Mesenchymal stem cell (in vitro differentiated cells and primary cell): ENCODE measurements around the gene UBXN1.

Source experiments
- DNase-seq: peaks from one replicate; pipeline ENCODE4 v3.0.0-alpha.2; 2013
- H2AFZ ChIP-seq: one replicate; pipeline ENCODE4 v1.6.1; 2013; ENCODE audit warnings: low read depth, mild to moderate bottlenecking, control low read depth, inconsistent platforms, low read length, moderate library complexity
- H2AK5ac ChIP-seq: 2 replicates; pipeline ENCODE4 v1.6.1; 2013; ENCODE audit warnings: low read length, moderate library complexity, mild to moderate bottlenecking, inconsistent platforms; ENCODE audit not compliant: severe bottlenecking
- H2BK120ac ChIP-seq: one replicate; pipeline ENCODE4 v1.6.1; 2013; ENCODE audit warnings: low read depth, mild to moderate bottlenecking, inconsistent platforms, low read length, moderate library complexity
- H2BK12ac ChIP-seq, 2 experiments: one replicate each; pipeline ENCODE4 v1.6.1; 2013; ENCODE audit warnings: inconsistent platforms in 2 of 2, low read length in 2 of 2, mild to moderate bottlenecking in 2 of 2, moderate library complexity in 2 of 2, control low read depth in 1 of 2
- H2BK15ac ChIP-seq: one replicate; pipeline ENCODE4 v1.6.1; 2013; ENCODE audit warnings: mild to moderate bottlenecking, low read depth, inconsistent platforms; ENCODE audit not compliant: poor library complexity, severe bottlenecking
- H2BK5ac ChIP-seq: 2 replicates; pipeline ENCODE4 v1.6.1; 2013; ENCODE audit warnings: low read depth, mild to moderate bottlenecking, low read length, control low read depth, inconsistent platforms; ENCODE audit not compliant: poor library complexity, severe bottlenecking
- H3K14ac ChIP-seq, 2 experiments: one replicate each; pipeline ENCODE4 v1.6.1; 2013; ENCODE audit warnings: inconsistent platforms in 2 of 2, low read length in 2 of 2, control low read depth in 1 of 2, mild to moderate bottlenecking in 1 of 2, moderate library complexity in 1 of 2
- H3K18ac ChIP-seq, 2 experiments: one replicate each; pipeline ENCODE4 v1.6.1; 2013; ENCODE audit warnings: inconsistent platforms in 2 of 2, low read length in 2 of 2, control low read depth in 1 of 2, low read depth in 1 of 2, mild to moderate bottlenecking in 1 of 2
- H3K23ac ChIP-seq, 2 experiments: one replicate each; pipeline ENCODE4 v1.6.1; 2013; ENCODE audit warnings: inconsistent platforms in 2 of 2, low read length in 2 of 2, mild to moderate bottlenecking in 2 of 2, moderate library complexity in 2 of 2, control low read depth in 1 of 2
- H3K27ac ChIP-seq: 2 replicates; pipeline ENCODE4 v1.5.1; 2013; ENCODE audit warnings: mild to moderate bottlenecking, moderate library complexity, low read length, control low read depth, inconsistent platforms; ENCODE audit not compliant: poor library complexity, severe bottlenecking
- H3K27me3 ChIP-seq, 2 experiments: 2 replicates each; pipeline versions ENCODE4 v1.6.1 to v1.7.0; 2013; ENCODE audit warnings: low read length in 2 of 2, mild to moderate bottlenecking in 2 of 2, moderate library complexity in 2 of 2, control low read depth in 1 of 2, inconsistent platforms in 1 of 2; ENCODE audit not compliant: control insufficient read depth in 1 of 2, insufficient read depth in 1 of 2
- H3K36me3 ChIP-seq, 2 experiments: 2 replicates each; pipeline versions ENCODE4 v1.6.1 to v1.7.0; 2013; ENCODE audit warnings: low read length in 2 of 2, control low read depth in 1 of 2, inconsistent platforms in 1 of 2, low read depth in 1 of 2, mild to moderate bottlenecking in 1 of 2; ENCODE audit not compliant: insufficient read depth in 2 of 2, control insufficient read depth in 1 of 2
- H3K4ac ChIP-seq, 2 experiments: one replicate each; pipeline ENCODE4 v1.6.1; 2013; ENCODE audit warnings: inconsistent platforms in 2 of 2, low read length in 2 of 2, mild to moderate bottlenecking in 2 of 2, moderate library complexity in 2 of 2, control low read depth in 1 of 2, low read depth in 1 of 2
- H3K4me1 ChIP-seq: 2 replicates; pipeline ENCODE4 v1.6.1; 2013; ENCODE audit warnings: low read depth, low read length, control low read depth; ENCODE audit not compliant: control insufficient read depth, insufficient read depth
- H3K4me2 ChIP-seq: 2 replicates; pipeline ENCODE4 v1.6.1; 2013; ENCODE audit warnings: low read length, mild to moderate bottlenecking, inconsistent platforms; ENCODE audit not compliant: poor library complexity, severe bottlenecking
- H3K4me3 ChIP-seq, 2 experiments: 2 replicates each; pipeline versions ENCODE4 v1.5.1 to v1.7.0; 2013; ENCODE audit warnings: low read length in 2 of 2, mild to moderate bottlenecking in 2 of 2, control low read depth in 1 of 2, low read depth in 1 of 2; ENCODE audit not compliant: insufficient read depth in 1 of 2
- H3K79me1 ChIP-seq: replicated peaks from 2 replicates; pipeline ENCODE4 v1.6.1; 2013; ENCODE audit warnings: mild to moderate bottlenecking, control low read depth, low read length, inconsistent platforms; ENCODE audit not compliant: poor library complexity, severe bottlenecking
- H3K9ac ChIP-seq: 2 replicates; pipeline ENCODE4 v1.7.0; 2013; ENCODE audit warnings: mild to moderate bottlenecking, low read length, moderate library complexity
- H3K9me3 ChIP-seq: 2 replicates; pipeline ENCODE4 v1.7.0; 2013; ENCODE audit warnings: mild to moderate bottlenecking, low read length; ENCODE audit not compliant: control insufficient read depth
- H4K8ac ChIP-seq: one replicate; pipeline ENCODE4 v1.6.1; 2013; ENCODE audit warnings: inconsistent platforms, mild to moderate bottlenecking, low read length, moderate library complexity
- H4K91ac ChIP-seq: one replicate; pipeline ENCODE4 v1.6.1; 2013; ENCODE audit warnings: mild to moderate bottlenecking, low read length, inconsistent platforms
- WGBS: methylation state at CpG from one replicate; pipeline ENCODE4 v1.1.7; 2013; ENCODE audit warnings: mixed read lengths; 5-methylcytosine and 5-hydroxymethylcytosine counted together

Gene UBXN1

DNA sequence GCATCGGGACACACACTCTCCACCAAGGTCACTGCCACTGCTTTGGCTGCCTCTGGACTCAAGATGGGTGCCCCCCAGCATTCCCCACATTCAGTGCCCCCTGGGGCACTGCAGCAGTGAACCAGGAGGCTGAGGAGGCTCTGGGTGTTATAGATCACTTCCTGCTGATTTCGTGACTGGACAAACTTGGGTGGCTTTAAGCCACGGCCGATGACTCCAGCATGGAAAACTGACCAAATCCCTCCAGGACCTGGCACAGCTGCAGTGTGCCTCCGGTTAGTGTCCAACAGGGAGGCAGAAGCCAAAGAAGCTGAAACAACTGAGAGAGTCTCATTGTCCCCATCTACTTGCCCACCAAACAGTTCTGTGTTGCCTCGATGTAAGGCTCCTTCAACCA is 31.3 kb downstream of the UBXN1 start:
- Histone ChIP-seq H3K9me3 (no peaks in the 10 kb centered on the region), H2BK15ac (peak overlapping the region; percentile 56), H3K36me3 (peaks cover 45 to 49% of the 10 kb centered on the region in 2 experiments), H2BK120ac (no peak overlapping the region), H3K4me3 (no peak overlapping the region), H3K23ac (no peak overlapping the region), H2BK5ac (no peak overlapping the region), H2AFZ (no peak overlapping the region), H3K79me1 (peaks cover 21% of the 10 kb centered on the region), H2AK5ac (no peak overlapping the region), H3K9ac (peak overlapping the region; percentile 65), H3K4me2 (no peak overlapping the region), H4K91ac (no peak overlapping the region), H3K4me1 (peaks cover 14% of the 10 kb centered on the region), H3K27ac (no peak overlapping the region), H3K4ac (no peak overlapping the region), H4K8ac (no peak overlapping the region), H2BK12ac (no peak overlapping the region), H3K27me3 (no peaks in the 10 kb centered on the region), H3K14ac (no peak overlapping the region), H3K18ac (no peak overlapping the region)
- WGBS: 92% methylated on average over 6 of the region's 6 CpGs
- no peak for DNase-seq

DNA sequence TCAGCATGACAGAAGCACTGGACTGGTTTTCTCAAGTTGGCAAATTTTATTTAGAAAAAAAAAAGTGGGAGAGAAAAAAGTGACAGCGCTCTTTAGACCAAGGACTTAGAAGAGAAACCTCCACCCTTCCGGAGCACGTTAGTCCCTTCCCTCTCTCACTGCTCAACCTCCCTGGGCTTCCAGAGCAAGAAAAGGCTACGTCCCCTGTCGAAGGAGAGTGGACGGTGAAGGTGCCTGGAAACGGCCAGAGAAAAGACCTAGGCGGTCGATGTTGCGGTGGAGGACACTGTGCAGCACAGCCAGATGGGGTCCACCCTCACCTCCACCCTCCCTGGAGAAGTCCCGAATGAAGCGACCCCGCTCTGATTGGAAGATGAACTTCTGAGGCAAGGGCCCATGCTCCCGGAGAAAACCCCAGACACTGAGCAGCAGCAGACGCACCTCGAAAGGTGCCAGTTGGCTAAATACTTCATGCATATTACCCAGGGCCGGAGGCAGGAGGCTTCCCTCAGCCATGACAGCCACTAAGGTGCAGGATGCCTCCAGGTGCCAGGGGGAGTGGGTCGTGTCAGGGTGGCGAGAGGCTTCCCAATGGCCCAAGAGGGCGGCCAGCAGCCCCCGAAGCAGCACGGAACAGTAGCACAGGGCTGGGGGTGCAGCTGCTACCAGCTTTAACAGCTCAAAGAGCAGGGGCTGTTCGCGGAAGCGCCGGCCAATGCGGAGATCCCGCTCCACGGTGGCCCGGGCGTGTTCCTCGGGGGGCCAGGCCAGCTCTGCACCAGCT is 31.9 kb downstream of the UBXN1 start:
- Histone ChIP-seq H2BK15ac (peak overlapping the region; percentile 12), H3K14ac (no peak overlapping the region), H3K36me3 (peaks cover 45 to 50% of the 10 kb centered on the region in 2 experiments), H2BK12ac (peak overlapping the region in 1 of 2 experiments; percentile 71), H3K4me2 (peak overlapping the region; percentile 1), H2AK5ac (no peak overlapping the region), H3K27me3 (no peaks in the 10 kb centered on the region), H3K4me1 (peaks cover 14% of the 10 kb centered on the region), H2AFZ (no peak overlapping the region), H3K27ac (no peak overlapping the region), H3K4ac (no peak overlapping the region), H3K18ac (no peak overlapping the region), H3K9me3 (no peaks in the 10 kb centered on the region), H4K91ac (peak overlapping the region; percentile 53), H2BK5ac (no peak overlapping the region), H3K23ac (no peak overlapping the region), H3K79me1 (peaks cover 21% of the 10 kb centered on the region), H3K9ac (peak overlapping the region; percentile 65), H2BK120ac (no peak overlapping the region), H3K4me3 (peak overlapping the region in 1 of 2 experiments; percentile 95), H4K8ac (no peak overlapping the region)
- no peak for DNase-seq
- WGBS: 78% methylated on average over 31 of the region's 32 CpGs

DNA sequence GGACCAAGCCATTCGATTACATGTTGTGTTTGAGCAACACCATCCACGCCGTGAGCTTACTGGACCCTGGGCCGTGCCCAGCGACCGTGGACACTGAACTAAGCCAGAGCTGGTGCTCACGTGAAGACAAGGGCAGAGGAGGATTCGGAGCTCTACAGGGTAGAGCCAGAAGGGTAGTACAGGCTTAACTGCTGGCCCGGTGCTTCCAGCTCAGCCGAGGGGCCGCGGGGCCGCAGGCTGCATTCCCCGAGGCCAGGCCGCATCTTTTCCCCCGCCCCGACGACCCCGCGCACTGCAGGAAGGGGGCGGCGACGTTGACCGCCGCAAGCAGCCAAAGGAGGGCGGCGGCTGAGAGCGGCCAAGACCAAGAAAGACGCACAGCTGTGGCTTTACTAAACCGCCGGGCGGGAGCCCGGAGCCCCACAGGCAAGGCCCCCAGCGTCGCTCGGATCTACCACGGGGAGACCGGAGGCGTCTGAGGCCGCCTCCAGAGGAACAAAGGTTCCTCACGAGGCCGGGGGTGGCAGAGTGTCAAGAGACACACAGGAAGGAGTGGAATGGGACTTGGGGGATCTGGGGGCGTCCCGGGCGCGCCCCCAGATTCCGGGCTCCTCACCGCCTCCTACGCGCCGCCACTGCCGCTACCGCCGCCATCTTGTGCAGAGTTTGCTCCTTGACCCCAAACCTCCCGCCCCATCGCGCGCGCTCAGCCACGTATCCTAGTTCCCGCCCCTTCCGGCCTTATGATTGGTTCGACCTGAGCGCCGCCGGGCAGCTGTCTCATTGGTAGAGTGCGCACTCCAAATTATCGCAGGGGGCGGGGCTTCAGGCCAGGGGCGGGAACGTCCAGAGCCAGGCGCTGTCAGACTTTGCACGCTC is 32.7 kb downstream of the UBXN1 start, which contains the start of gene GANAB:
Gene GANAB, minus strand, starts transcription at position 668 of the 879 bp plus-strand sequence. Its CDS starts 14 bp downstream, at position 654.
- H3K4me3 ChIP-seq: peak within 1 kb of the TSS; percentile 71 to 95
- H2AFZ ChIP-seq: no peak within 1 kb of the TSS
- H4K91ac ChIP-seq: peak within 1 kb of the TSS; percentile 93
- peak within 1 kb of the TSS; percentile 95 for H3K27ac ChIP-seq
- no peaks in the 10 kb centered on the region for H3K27me3 ChIP-seq
- H2BK12ac ChIP-seq: peak within 1 kb of the TSS in 1 of 2 experiments; percentile 71
- H3K4me2 ChIP-seq: peak within 1 kb of the TSS; percentile 51
- DNase-seq: peak; percentile 98
- H2AK5ac ChIP-seq: peak within 1 kb of the TSS; percentile 89
- H3K4ac ChIP-seq: peak within 1 kb of the TSS; percentile 35 to 92
- WGBS: 1% methylated on average over 67 of the region's 73 CpGs
- H3K14ac ChIP-seq: peak within 1 kb of the TSS; percentile 19 to 45
- peak within 1 kb of the TSS; percentile 76 for H2BK15ac ChIP-seq
- peak within 1 kb of the TSS; percentile 99 for H3K9ac ChIP-seq
- peaks cover 45 to 50% of the 10 kb centered on the region in 2 experiments for H3K36me3 ChIP-seq
- no peak within 1 kb of the TSS for H3K23ac ChIP-seq
- H2BK120ac ChIP-seq: peak within 1 kb of the TSS; percentile 82
- peaks cover 21% of the 10 kb centered on the region for H3K79me1 ChIP-seq
- peak within 1 kb of the TSS; percentile 94 for H4K8ac ChIP-seq
- no peaks in the 10 kb centered on the region for H3K9me3 ChIP-seq
- H3K4me1 ChIP-seq: peaks cover 14% of the 10 kb centered on the region
- H3K18ac ChIP-seq: peak within 1 kb of the TSS; percentile 22 to 89
- H2BK5ac ChIP-seq: peak within 1 kb of the TSS; percentile 96

- Histone ChIP-seq H3K4ac (peak overlapping the region; percentile 35 to 92), H3K79me1 (peaks cover 18% of the 10 kb centered on the region), H3K23ac (no peak overlapping the region), H3K4me2 (peak overlapping the region; percentile 51), H2BK120ac (no peak overlapping the region), H2BK12ac (no peak overlapping the region), H2BK5ac (no peak overlapping the region), H3K9ac (peak overlapping the region; percentile 99), H3K36me3 (peaks cover 45 to 54% of the 10 kb centered on the region in 2 experiments), H2AFZ (no peak overlapping the region), H2BK15ac (no peak overlapping the region), H2AK5ac (peak overlapping the region; percentile 6), H3K27me3 (no peaks in the 10 kb centered on the region), H4K8ac (no peak overlapping the region), H3K14ac (no peak overlapping the region), H4K91ac (no peak overlapping the region), H3K4me3 (peak overlapping the region; percentile 71 to 95), H3K4me1 (peaks cover 12% of the 10 kb centered on the region), H3K18ac (peak overlapping the region in 1 of 2 experiments; percentile 22), H3K9me3 (no peaks in the 10 kb centered on the region), H3K27ac (peak overlapping the region; percentile 40)
- WGBS: 27% methylated on average over 11 of the region's 11 CpGs
- DNase-seq: no peak
Measured at GRCh38 chr11:62645671-62645945, 33.3 kb downstream of the UBXN1 start.
